ENCODE measurements around the gene MRPS18B.

GRCh38 chr6:30568245-30568644, 49.4 kb upstream of the MRPS18B start:
- TF ChIP-seq, protein P1, sequence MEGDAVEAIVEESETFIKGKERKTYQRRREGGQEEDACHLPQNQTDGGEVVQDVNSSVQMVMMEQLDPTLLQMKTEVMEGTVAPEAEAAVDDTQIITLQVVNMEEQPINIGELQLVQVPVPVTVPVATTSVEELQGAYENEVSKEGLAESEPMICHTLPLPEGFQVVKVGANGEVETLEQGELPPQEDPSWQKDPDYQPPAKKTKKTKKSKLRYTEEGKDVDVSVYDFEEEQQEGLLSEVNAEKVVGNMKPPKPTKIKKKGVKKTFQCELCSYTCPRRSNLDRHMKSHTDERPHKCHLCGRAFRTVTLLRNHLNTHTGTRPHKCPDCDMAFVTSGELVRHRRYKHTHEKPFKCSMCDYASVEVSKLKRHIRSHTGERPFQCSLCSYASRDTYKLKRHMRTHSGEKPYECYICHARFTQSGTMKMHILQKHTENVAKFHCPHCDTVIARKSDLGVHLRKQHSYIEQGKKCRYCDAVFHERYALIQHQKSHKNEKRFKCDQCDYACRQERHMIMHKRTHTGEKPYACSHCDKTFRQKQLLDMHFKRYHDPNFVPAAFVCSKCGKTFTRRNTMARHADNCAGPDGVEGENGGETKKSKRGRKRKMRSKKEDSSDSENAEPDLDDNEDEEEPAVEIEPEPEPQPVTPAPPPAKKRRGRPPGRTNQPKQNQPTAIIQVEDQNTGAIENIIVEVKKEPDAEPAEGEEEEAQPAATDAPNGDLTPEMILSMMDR (IDR thresholded peaks at IDR 0.05) = no peak
- TF ChIP-seq POLR2A (IDR thresholded peaks at IDR 0.05) = no peak
